Measurements from ENCODE around the gene PKP4.

Gene PKP4

GRCh38 chr2:158718851-158719250 is 262.1 kb downstream of the PKP4 start:
- DNase-seq (ENCODE audit: low read depth in 2 of 2): no peak

DNA sequence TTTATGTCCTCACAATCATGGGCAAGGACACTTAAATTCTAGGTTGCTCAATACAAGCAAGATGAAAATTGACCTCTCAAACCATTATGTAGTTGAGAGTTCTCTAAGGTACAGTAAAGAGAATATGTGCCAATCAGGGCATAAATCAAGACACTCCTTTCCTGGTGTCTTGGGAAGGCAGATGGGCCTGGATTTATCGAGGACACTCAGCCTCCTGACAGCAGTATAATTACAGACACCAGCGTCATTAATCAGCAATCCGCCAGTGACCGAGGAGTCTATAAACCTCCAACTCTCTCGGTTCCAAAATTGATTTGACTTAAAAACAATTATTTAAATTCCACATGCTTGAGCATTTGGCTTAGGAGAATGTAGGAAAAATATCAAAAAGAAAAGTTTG is 262.7 kb downstream of the PKP4 start:
- DNase-seq (ENCODE audit: low read depth in 2 of 2): no peak

GRCh38 chr2:158722266-158723105 is 265.7 kb downstream of the PKP4 start:
- DNase-seq (ENCODE audit: low read depth in 2 of 2): no peak

DNA sequence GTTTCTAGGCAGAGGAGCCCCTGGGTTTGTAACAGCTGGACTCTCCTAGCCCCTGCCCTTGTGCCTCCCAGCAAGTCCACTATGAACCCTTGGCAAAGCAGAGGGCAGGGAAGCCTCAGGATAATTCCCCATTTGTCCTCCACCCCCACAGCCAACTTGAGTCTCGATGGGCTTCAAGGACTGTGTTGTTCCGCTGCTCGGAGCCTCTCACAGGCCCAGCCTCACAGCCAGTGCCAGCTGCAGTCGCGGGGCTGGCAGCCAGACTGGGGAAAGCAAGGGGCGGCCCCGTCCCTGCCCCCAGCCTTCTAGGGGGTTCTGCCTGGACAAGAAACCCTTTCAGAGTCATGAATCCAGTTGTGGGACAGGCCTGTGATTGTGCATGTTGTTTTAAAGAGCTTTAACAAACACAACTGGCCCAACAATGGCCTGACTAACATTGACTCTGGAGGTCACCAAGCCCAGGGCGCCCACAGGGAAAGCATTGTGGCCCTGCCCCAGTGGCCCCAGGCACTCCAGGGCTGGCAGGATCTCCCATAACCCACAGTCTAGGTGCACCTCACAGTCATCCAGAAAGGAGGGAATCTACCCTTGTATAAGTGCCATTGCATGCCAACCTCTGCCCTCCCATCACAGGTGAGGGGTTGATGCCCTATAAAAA is 266.6 kb downstream of the PKP4 start:
- DNase-seq (ENCODE audit: low read depth in 2 of 2): no peak

DNA sequence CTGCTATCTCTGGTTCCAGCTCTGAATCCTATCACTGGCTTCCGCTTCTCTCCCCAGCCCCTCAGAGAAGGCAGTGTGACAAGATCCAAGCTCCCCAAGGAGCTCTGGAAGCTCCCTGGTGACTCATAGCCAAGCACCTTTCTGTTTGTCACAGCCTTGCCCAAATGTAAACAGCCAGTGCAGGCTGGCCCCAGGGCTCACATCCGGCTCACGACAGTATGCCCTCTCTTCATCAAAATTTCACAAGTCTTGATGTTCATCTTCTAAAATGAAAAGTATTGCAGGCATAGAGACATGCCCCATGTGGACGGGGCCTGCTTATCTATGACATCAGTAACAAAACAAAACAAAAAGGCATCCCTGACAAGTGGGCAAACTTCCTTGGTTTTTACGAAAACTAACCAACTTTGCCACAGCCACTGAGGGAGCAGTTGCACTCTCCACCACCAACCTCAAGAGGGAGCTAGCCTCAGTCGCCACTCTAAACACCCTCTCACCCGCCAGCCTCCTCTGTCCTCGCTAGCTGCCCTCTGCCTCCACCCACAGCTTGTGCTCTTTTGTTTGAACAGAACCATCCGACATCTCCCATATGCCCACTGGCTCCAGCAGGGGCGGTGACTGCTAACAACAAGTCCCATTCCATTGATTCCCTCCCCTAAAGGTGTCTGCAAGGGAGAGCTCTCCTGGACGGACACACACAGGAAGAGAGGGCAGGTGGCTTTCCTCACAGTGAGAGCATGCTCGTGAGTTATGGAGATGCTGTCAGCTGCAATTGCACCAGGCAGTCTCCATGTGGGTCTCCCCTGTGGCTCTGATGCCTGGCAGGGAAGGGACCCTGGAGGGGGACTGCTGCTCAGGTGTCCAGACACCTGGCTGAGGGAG is 267.4 kb downstream of the PKP4 start:
- DNase-seq (ENCODE audit: low read depth in 2 of 2): no peak

DNA sequence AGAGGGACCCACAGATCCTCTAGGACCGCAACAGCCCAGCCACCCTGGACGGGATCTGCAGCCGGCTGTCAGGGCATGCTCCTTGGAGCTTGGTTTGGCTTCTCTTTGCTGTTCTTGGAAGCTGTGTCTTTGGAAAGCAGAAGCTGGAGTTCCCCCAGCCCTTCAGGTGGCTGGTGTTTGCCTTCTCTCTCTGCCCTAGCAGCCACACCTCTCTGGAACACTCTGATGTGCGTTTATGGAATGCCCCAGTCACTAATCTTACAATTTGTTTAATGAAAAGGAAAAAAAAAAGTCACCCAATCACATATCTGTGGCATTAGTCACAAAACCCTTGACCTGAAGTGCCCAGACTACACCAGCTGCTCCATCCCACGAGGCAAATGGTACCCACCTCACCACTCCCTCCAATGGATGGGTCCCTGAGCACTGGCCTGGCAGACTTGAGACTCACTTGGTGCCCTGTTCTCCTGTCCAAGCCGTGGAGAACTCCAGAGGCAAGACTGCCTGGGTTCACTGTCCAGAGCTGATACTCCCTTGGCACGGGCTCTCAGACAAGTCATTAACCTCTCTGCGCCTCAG is 268.1 kb downstream of the PKP4 start:
- DNase-seq (ENCODE audit: low read depth in 2 of 2): no peak

GRCh38 chr2:158725441-158725891 is 268.7 kb downstream of the PKP4 start:
- no peak for DNase-seq (ENCODE audit: low read depth in 2 of 2)

- DNase-seq (ENCODE audit: low read depth in 2 of 2): no peak
Observed at GRCh38 chr2:158726911-158727592, 270.3 kb downstream of the PKP4 start.

GRCh38 chr2:158728422-158728821 is 271.7 kb downstream of the PKP4 start:
- DNase-seq (ENCODE audit: low read depth in 2 of 2): no peak

DNA sequence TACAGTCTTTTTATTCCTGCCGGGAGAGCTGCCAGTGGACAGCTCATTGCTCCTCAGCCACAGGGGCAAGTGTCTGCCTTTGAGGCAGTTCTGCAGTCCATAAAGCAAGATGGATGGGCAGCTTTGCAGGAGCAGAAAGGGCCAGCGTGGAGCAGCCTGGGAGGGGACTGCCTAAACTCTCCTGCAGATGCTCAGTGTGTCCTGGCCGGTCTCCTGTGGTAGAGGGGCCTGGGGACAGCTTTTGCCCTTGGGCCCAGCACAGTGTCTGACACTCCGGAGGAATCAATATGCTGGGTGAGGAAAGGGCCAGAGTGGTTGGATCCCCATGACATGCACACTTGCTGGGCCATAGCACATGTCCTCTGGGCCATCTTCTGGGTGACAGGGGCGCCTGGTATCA is 272.7 kb downstream of the PKP4 start:
- DNase-seq (ENCODE audit: low read depth in 2 of 2): no peak

DNA sequence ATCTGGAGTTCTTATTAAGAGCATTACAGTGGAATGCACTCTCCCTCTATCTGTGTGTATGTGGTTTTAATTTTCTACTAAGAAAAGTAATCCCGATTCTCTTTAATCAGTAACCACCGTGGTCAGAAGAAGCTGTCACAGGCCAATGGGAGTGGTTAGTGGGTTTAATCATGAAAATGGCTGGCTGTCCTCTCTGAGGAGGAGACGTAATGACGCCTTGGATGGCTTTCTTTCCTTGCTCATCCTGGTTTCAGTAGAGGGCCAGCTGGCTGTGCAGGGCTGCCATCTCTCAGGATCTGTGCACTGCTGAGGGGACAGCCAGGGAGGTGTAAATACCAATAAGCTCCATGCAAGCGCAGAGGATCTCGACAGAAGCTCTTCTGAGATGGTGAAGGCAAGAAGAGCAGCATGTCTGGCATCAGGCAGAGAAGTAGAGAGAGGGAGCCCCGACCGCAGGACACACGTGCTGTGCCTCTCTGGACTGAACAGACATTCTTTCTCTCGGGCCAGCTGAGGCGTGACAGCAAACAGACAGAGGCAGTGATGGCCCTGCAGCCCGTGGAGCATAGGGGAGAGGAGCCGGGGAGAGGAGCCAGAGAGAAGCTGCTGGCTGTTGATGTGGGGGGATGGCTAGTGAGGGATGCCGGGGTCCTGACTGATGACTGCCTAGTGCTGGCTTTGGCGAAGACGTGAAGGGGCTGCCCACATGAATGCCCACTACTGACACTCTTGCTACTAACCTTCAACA is 273.3 kb downstream of the PKP4 start:
- DNase-seq (ENCODE audit: low read depth in 2 of 2): no peak

- no peak for DNase-seq (ENCODE audit: low read depth in 2 of 2)
Observed at GRCh38 chr2:158730621-158731140, 273.9 kb downstream of the PKP4 start.

DNA sequence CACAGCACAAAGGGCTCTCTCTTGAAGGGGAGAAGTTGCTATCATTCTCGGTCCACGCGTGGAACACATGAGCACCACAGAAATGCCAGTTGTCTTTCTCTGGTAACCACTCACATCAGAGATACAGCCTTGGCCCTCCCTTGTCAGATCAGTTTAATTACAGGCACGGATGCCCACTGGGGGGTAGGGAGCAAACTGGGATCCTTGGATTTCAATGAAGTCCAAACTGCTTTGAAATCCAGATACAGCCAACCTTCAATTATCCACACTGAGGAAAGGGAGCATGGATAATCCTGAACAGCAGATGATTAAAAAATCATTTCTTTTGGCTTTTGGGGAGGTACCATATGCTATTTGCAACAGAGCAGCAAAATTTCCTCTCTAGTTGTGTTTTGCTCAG is 274.6 kb downstream of the PKP4 start:
- no peak for DNase-seq (ENCODE audit: low read depth in 2 of 2)

All from stimulated activated CD4-positive, alpha-beta T cell treated with anti-CD3 and anti-CD28 coated beads, Interleukin-15, amount 100 ng/mL, for 48 hours (primary cell).